GM18873 (cell line): ENCODE data around the gene IL36RN.

Experiments used
- ATAC-seq: cut with Tn5 transposase; IDR thresholded peaks from one replicate; pipeline ENCODE4 v1.9.1; 2021; ENCODE audit warnings: mild to moderate bottlenecking, moderate library complexity, moderate number of reproducible peaks; ENCODE audit not compliant: unreplicated experiment, low FRiP score

IL36RN gene

DNA sequence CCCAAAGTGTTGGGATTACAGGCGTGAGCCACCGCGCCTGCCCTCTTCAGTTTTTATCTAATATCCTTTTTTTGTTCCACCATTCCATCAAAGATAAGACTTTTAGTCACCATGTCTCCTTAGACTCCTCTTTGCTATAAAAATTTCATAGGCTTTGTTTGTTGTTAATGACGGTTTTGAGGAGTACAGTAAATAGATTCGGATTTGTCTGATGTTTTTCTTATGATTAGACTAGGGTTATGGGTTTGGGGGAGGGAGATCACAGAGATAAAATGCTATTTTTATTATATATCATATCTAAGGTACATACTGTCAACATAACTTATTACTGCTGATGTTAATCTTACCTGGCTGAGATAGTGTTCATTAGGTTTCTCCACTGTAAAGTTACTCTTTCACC lies 12.5 kb upstream of the IL36RN start:
- ATAC-seq: no peak

DNA sequence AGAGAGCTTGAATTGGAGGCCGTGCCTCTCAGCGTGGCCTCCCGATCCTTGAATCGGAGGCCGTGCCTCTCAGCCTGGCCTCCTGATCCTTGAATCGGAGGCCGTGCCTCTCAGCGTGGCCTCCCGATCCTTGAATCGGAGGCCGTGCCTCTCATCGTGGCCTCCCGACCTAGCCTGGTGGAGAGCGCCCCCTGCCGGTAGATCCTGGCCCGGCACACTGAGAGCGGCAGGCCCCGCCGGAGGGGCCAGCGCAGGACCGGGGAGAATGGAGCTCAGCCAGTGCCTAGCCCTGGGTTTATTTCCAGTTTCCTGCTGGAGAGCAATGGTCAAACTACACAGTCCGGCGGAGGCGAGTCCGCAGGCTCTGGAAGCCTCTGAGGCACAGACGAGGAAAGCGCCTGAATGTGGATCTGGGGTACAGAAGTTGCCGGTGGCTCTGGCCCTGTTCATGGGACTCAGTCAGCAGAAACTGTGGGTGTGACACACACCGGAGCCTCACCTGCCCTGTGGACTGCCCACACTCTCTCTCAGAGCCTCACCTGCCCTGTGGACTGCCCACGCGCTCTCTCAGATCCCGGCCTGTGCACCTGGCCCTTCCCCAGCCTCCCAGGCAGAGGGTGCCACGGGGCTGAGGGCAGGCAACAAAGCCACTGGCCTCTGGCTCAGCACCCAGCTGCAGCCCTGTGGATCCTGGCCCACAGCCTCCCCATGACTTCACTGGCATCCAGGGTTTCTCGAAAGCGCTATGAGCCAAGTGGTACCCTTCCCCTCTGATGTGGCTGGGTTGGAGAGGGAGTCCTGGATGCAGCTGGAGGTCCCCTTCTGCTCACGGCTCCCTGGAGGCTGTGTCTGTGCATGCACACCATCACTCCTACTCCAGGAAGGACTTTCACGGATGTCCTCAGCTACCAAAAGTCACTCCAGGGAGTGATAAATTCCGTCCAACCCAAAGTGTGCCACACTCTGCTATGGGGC lies 7.8 kb upstream of the IL36RN start:
- no peak for ATAC-seq

DNA sequence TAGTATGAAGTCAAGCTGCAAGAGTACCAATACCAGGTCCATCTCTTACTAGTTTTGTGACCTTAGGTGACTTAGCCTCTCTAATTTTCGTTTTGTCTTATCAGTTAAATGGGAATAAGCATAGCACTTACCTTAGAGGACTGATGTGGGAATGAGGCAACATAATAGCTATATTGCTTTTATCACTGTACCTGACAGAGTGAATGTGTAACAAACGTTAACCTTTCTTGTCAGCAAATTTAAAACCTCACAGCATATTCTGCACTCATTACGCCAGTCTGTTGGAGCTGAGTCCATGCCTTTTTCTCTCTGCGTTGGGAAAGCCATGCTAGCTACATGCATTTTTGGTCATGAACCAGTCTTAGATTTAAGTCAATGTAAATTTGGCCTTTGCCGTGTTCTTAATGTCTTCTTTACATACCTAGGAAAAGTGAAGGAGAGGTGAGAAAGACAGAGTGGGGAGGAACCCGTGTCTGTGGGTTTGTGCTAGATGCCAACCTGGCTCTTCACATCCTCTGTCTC lies 6.5 kb upstream of the IL36RN start, which contains the start of gene IL36B:
Gene IL36B, minus strand, starts transcription at position 472 of the 522 bp plus-strand sequence.
- ATAC-seq: no peak

DNA sequence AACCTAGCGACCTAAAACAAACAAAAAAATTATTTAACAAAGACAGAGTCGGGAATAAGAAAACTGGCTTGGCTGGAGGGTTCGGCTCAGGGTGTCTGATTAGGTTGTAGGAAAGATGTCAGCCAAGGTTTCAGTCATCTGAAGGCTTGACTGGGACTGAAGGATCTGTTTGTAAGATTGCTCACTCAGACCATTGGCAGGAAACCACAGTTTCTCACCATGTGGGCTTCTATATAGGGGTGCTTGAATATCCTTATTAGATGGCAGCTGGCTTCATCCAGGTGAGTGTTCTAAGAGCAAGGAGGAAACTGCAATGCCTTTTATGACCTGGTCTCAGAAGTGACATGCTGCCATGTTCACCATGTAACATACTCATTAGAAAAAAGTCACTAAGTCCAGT lies 5.3 kb upstream of the IL36RN start:
- ATAC-seq: no peak

DNA sequence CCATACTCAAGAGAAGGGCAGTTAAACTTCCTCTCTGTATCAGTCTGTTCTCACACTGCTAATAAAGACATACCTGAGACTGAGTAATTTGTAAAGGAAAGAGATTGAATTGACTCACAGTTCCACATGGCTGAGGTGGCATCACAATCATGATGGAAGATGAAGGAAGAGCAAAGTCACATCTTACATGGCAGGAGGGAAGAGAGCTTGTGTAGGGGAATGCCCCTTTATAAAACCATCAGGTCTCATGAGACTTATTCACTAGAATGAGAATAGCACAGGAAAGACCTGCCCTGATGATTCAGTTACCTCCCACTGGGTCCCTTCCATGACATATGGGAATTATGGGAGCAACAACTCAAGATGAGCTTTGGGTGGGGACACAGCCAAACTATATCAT lies 4.9 kb upstream of the IL36RN start:
- no peak for ATAC-seq

DNA sequence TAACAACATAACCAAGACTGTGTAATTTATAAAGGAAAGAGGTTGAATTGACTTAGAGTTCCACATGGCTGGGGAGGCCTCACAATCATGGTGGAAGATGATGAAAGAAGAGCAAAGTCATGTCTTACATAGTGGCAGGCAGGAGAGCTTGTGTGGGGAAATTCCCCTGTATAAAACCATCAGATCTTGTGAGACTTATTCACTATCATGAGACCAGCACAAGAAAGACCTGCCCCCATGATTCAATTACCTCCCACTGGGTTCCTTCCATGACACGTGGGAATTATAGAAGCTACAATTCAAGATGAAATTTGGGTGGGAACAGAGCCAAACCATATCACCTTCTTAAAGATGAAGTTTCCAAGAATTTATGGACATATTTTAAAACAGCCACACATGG lies 2.5 kb upstream of the IL36RN start:
- no peak for ATAC-seq

DNA sequence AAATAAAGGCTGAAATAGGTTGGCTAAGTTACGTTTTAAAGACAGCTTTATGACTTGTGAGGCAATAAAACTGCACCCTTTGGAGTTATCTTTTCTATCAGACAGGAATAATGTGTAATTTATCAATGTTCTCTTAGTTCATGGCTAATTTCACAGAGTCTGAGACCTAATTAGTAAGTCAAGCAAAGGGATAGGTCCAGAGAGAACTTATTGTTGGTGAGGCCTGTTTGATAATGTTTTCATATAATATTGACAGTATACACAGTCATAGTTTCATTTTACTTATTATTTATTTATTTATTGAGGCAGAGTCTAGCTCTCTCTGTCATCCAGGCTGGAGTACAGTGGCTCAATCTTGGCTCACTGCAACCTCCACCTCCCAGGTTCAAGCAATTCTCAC lies 1.9 kb upstream of the IL36RN start:
- ATAC-seq: no peak

DNA sequence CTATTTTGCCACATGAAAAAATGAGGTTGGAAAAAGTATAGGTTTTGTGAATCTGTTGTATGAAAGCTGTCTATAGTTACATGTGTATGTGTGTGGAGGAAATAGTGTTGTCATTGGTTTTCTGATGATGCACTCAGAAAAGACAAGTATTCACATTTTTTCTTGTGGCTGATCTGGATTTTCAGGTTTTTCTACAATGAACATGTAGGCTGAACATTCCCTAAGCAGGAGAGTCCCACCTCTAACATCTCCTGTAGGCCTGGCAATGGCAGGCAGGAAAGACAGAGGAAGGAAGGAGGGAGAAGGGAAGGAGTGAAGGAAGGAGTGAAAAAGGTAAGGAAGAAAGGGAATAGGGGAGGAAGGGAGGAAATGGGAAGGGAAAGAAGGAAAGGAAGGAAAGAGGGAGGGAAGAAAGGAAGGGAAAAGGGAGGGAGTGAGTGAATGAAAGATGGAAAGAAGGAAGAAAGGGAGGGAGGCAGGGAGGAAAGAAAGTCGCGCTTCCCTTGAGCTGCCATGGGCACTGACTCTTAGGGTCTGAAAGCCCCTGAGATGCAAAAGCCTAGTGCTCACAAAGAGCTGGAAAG lies 495 bp upstream of the IL36RN start:
- ATAC-seq: no peak

DNA sequence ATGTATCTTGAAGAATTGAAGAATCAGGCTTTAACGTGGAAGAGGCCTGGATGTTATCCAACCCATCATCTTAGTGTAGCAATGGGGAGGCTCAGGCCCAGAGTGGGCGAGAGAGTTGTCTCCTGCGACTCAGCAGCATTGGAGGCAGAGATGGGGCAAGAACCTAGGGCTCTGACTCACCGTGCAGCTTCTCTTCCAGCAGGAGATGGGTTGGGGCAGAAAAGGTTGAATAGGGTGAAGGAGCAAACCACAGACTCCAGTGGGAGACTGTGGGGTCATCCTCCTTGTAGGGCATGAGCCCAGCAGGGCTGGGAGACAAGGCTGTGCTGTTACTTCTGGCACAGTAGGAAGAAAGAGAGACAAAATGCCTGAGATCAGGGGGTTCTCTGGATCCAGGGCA lies 1.4 kb downstream of the IL36RN start:
- ATAC-seq: no peak

DNA sequence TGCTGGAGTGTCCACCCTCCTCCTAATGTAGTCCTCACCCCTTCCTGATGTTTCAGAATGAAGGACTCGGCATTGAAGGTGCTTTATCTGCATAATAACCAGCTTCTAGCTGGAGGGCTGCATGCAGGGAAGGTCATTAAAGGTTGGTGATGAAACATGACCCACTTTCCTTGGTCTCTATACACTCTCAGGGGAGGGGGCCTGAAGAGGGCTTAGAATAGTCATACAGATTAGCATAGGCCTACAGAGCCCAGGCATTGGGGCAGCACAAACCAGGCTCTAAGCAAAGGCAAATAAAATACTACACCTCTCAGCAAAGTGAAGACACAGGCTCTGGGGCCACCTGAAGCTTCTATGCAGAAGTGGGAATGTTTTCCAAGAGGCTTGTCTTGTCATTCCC lies 1.8 kb downstream of the IL36RN start:
- no peak for ATAC-seq

DNA sequence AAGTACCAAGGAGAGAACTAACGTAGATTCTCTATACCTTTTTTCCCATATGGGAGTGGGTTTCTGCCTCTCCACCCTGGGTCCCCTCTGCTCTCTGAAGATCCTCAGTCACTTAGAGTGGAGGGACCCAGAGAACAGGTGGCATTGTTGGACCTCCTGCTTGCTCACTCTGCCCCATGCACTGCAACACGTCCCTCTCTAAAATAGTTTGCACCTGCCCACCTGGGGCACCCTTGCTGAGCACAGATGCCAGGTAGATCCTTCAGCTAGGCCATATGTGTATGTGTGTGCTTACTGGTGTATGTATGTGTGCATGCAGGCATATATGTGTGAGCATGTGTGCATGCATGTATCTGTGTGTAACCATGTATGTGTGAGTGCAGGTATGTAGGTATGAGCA lies 2.2 kb downstream of the IL36RN start:
- no peak for ATAC-seq

DNA sequence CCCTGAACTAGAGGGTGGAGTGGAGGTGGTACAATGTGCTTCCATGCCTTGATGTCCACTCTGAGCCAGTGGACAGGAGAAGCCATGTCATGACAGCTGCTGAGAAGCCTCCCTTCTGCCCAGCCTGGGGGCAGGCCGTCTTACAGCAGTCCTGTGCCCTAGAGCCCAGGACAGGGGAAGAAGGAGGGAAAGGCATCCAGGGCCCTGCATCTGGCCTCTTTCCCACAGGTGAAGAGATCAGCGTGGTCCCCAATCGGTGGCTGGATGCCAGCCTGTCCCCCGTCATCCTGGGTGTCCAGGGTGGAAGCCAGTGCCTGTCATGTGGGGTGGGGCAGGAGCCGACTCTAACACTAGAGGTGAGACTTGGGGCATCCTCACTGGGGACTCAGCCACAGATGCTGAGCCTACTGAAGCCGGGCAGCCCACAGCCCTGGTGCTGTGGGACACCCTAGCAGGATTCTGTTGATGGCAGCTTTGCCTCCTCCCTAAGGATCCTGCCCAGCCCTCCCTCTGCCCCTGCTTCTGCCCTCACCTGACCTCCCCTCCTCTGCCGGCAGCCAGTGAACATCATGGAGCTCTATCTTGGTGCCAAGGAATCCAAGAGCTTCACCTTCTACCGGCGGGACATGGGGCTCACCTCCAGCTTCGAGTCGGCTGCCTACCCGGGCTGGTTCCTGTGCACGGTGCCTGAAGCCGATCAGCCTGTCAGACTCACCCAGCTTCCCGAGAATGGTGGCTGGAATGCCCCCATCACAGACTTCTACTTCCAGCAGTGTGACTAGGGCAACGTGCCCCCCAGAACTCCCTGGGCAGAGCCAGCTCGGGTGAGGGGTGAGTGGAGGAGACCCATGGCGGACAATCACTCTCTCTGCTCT lies 3.1 kb downstream of the IL36RN start:
- no peak for ATAC-seq

DNA sequence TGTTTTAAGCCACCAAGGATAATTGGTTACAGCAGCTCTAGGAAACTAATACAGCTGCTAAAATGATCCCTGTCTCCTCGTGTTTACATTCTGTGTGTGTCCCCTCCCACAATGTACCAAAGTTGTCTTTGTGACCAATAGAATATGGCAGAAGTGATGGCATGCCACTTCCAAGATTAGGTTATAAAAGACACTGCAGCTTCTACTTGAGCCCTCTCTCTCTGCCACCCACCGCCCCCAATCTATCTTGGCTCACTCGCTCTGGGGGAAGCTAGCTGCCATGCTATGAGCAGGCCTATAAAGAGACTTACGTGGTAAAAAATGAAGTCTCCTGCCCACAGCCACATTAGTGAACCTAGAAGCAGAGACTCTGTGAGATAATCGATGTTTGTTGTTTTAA lies 5.3 kb downstream of the IL36RN start:
- no peak for ATAC-seq

DNA sequence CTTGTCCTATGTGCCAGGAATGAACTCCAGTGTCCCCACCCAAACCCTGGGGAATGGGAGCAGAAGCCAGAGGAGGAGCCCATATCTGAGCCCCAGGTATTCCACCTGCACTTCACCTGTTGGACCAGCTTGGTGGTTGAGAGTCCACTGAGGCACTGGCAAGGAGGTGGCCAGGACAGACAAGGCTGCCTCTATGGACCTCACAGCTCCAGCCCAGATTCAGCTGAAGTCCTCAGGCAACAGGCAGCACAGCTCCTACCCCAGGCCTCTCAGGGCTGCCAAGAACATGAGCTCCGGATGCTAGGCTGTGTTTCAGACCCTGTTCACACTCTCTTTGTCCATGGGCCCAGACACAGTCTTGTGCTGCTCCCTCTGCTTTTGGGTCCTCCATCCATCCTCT lies 5.9 kb downstream of the IL36RN start:
- no peak for ATAC-seq

DNA sequence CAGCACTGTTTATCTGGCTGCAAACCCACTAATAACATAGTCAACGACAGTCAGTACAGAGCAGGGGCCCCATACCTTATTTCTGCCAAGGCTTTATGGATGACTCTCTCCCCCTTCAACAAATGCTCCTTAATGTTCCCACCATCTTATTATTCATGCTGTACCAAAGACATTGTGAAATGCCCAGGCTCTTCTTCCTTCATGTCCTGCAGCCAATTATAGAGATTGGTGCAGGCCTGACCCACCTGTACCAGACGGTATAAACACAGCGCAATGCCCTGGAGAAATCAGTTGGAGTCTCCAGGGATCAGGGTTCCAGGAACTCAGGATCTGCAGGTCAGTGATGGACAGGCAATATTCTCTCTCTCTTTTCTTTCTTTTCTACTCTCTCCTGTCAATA lies 8.7 kb downstream of the IL36RN start, which contains the start of gene IL1F10:
Gene IL1F10, plus strand, starts transcription at position 290 of the 400 bp plus-strand sequence. CDS start 4,769 bp downstream, outside the sequence.
- no peak for ATAC-seq

DNA sequence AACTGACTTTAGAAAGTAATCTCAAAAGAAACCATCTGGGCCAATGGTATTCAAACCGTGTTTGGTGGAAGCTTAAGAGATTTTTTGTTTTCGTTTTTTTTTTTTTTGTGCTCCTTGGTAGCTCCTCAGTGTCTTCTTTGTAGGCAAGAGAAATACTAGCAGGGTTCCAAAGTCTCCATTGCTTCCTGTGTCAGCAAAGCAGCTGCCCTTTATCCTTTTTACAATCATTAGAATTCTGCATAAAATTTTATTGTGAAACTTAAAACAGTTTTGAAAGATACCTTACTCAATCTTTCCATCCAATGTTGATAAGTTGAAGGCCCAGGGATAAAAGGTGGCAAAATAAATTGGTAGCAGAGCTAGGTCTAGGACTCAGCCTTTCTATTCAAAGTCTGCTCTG lies 9.3 kb downstream of the IL36RN start:
- no peak for ATAC-seq

DNA sequence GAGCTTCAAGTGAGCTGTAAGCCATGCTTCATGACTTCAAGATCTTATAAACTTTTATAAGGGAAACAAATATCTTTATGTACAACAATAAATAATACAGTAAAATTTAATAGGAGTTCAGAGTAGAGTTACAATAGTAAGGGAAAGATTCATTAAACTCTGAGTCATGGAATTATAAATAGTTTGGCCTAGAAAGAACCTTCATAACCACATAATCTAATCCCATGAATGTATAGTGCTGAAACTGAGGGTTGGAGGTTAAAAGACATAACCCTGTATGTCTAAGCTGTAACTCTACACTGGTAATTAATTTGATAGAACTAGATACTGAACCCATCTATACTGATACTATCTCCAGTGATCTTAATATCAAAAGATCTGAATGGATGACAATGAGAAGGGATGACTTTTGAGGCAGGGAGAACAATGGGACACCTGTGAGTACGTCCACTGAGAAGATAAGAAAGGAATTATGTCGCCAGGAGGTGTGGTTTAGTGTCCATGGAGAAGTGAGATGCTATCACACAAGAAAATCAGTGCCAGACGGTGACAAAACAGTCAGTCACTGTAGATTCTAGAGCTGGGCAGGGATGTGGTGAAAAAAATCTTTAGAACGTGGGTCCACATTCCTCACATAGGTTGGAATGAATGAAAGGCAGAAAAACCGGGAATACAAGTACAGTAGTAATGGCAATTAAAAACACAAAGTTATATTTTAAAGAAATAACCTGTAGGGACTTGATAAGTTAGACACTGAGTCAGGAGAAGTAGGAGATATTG lies 9.9 kb downstream of the IL36RN start:
- no peak for ATAC-seq

DNA sequence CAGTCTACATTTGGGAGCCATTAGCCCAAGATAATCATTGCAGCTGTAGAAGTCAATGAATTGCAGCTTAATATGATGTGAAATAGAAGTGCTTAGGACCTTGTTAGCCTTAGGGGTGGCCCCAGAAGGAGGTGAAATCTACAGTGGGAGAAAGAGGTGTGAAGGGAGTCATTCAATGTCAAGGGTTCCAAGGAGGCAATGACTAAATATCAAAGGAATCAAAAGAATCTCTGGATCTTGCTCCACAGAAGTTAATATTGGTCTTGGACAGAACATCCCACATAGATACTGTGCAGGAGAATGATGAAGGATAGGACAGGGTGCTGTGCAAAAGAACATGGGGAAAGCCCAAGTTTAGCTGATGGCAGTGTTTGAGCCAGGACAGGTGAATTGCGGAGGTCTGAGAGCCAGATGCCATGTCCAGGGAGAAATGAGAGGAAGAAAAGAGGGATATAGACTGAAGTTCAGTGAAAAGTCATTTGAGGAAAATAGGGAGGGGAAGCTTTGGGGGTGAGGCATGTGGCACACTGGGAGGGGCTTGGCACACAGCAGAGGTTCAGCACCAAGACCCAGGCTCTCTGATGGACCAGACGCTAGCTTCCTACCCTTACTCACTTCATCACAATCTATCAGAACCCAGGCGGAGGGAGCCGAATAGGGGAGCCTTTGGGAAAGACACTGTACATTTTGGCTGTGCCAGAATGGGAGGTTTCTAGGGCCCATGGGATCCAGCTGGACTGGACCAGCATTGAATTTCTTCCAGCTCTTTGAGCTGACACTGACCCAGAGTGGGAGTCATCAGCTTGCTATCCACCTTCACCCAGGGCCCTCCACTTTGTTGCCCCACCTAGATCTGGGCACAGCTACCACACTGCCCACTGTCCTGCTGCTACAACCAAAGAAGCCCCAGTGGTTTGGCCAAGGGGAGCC lies 10.9 kb downstream of the IL36RN start:
- no peak for ATAC-seq

DNA sequence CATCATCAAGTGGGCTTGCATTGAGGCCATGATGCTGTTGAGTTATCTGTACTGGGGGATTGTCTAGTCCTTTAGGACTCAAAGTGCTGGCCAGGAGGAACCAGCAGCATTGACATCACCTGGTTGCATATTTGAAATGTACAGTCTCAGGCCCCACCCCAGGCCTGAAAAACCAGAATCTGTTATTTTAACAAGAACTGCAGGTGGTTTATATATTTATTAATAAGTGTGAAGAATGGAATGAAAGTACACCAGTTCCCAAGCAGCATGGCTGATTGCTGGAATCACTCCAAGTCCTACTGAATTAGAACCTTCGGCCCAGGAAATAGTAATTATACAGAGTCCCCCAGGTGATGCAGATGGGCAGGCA lies 11.6 kb downstream of the IL36RN start:
- ATAC-seq: no peak
